GM04503 (cell line): ENCODE measurements around the gene XPO6.

ENCODE experiments used
- DNase-seq: peaks from one replicate; pipeline ENCODE4 v3.0.0-alpha.2; 2012; ENCODE audit warnings: low read depth

The XPO6 gene

GRCh38 chr16:28062261-28062846 lies 149.4 kb downstream of the XPO6 start:
- no peak for DNase-seq

- DNase-seq, result no peak
Measured at GRCh38 chr16:28061352-28062101, 150.2 kb downstream of the XPO6 start.

- no peak for DNase-seq
Measured at GRCh38 chr16:28059841-28060575, 151.8 kb downstream of the XPO6 start.

GRCh38 chr16:28058839-28059589 lies 152.8 kb downstream of the XPO6 start:
- DNase-seq, result no peak

DNA sequence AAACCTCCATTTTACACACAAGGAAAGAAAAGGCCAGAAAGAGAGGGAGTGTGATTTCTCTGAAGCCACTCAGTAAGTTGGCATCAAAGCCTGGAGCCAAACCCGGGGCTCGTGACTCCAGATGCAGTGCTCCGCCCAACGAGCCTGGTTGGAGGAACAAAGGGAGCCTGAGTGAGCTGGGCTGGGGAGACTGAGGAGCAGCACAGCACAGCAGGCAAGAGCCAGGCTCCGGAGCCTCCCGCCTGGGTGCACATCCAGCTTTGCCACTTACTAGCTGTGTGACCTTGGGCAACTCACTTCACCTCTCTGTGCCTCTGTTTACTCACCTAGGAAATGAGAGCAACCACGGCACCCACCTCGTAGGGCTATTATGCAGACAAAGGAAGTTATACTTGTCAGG lies 153.8 kb downstream of the XPO6 start:
- no peak for DNase-seq

DNA sequence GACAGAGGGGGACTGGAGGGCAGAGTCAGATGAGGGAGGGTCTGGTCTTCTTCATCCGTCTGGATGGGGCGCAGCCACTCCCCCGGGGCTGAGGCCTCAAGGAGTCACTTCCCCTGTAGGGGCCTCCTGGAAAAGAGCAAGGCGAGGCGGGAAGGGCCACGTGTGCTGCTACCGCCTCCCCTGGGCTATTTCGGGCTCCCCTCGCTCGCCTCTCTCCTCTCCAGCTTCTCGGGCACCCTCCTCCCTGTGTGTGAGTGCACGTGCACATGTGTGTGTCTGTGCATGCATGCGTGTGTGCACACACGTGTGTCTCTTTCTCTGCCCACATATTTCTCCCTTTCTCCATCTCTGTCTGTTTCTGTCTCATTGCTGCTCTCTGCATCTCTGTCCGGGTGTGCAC lies 158.3 kb downstream of the XPO6 start:
- DNase-seq, result no peak

DNA sequence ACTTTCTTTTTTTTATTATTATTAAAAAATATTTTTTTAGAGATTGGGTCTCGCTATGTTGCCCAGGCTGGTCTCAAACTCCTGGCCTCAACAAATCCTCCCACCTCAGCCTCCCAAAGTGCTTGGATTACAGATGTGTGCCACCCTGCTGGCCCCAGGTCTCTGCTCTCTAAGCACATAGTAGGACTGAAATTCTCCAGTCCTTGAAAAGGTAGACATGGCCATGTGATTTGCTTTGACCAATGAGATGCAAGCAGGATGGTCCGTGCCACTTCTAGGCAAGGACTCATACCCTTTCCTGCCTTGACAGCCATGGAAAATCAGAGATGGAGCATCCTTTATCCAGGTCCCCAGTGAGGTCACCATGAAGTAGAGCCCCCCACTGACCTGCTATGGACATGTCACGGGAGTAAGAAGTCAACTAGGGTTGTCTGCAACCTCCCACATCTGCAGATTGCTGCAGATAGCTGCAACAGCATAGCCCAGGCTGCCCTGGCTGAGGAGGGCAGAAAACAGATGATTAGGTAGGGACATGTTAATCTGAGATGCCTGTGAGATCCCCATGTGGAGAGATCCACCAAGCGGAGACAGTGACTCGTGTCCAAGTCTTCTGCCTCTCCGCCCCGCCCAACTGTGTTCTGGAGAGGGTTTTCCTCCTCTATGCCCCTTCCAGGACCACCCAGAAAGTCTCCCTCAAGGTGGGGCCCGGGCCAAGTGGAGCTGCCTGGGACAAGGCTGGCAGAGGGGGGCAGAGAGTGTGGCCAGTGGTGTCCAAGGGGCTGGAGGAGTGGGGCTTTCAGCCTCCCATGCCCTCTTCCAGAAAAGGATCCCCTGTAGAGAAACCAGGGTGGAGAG lies 159.3 kb downstream of the XPO6 start:
- DNase-seq, result no peak

GRCh38 chr16:28051486-28051885 lies 160.3 kb downstream of the XPO6 start:
- no peak for DNase-seq
